Mucosa of rectum (tissue), 2 donors: ENCODE results near the gene NKTR.

ENCODE experiments used
- H3K27ac ChIP-seq, 2 donors: one replicate each; pipeline ENCODE4 v1.7.0; 2013; ENCODE audit warnings: inconsistent platforms in 2 of 2, low read depth in 2 of 2, low read length in 2 of 2
- H3K27me3 ChIP-seq, 2 donors: one replicate each; pipeline ENCODE4 v1.7.0; 2013; ENCODE audit warnings: low read length in 2 of 2; ENCODE audit not compliant: control insufficient read depth in 2 of 2, insufficient read depth in 2 of 2
- H3K36me3 ChIP-seq, 2 donors: one replicate each; pipeline ENCODE4 v1.7.0; 2013; ENCODE audit warnings: low read length in 2 of 2; ENCODE audit not compliant: control insufficient read depth in 2 of 2, insufficient read depth in 2 of 2
- H3K4me1 ChIP-seq, 2 donors: one replicate each; pipeline ENCODE4 v1.7.0; 2013; ENCODE audit warnings: low read length in 2 of 2, mild to moderate bottlenecking in 1 of 2; ENCODE audit not compliant: control insufficient read depth in 2 of 2, insufficient read depth in 2 of 2
- H3K4me3 ChIP-seq, 2 donors: one replicate each; pipeline ENCODE4 v1.7.0; 2013; ENCODE audit warnings: low read length in 2 of 2
- H3K9ac ChIP-seq, 2 donors: one replicate each; pipeline ENCODE4 v1.7.0; 2013; ENCODE audit warnings: low read length in 2 of 2, low read depth in 1 of 2, mild to moderate bottlenecking in 1 of 2
- H3K9me3 ChIP-seq, 2 donors: one replicate each; pipeline ENCODE4 v1.7.0; 2013; ENCODE audit warnings: low read length in 2 of 2; ENCODE audit not compliant: control insufficient read depth in 2 of 2
- donor health status: healthy.
- donor health status: Normal muscosa, but diverticular disease.

The NKTR gene

GRCh38 chr3:42666577-42666998, 66.1 kb downstream of the NKTR start:
- peaks cover 0 to 3% of the 10 kb centered on the region in 2 donors for H3K4me1 ChIP-seq
- no peak overlapping the region for H3K9ac ChIP-seq
- no peak overlapping the region for H3K27ac ChIP-seq
- H3K36me3 ChIP-seq = no peaks in the 10 kb centered on the region
- H3K9me3 ChIP-seq = no peaks in the 10 kb centered on the region
- no peaks in the 10 kb centered on the region for H3K27me3 ChIP-seq
- no peak overlapping the region for H3K4me3 ChIP-seq

- H3K9me3 ChIP-seq = no peaks in the 10 kb centered on the region
- no peaks in the 10 kb centered on the region for H3K36me3 ChIP-seq
- H3K27ac ChIP-seq = no peak overlapping the region
- H3K4me1 ChIP-seq = peaks cover 0 to 3% of the 10 kb centered on the region in 2 donors
- H3K27me3 ChIP-seq = no peaks in the 10 kb centered on the region
- H3K4me3 ChIP-seq = no peak overlapping the region
- no peak overlapping the region for H3K9ac ChIP-seq
Observed at GRCh38 chr3:42667096-42667522, 66.6 kb downstream of the NKTR start.

- H3K27ac ChIP-seq = no peak overlapping the region
- no peak overlapping the region for H3K9ac ChIP-seq
- H3K4me3 ChIP-seq = no peak overlapping the region
- H3K27me3 ChIP-seq = no peaks in the 10 kb centered on the region
- peaks cover 0 to 3% of the 10 kb centered on the region in 2 donors for H3K4me1 ChIP-seq
- no peaks in the 10 kb centered on the region for H3K9me3 ChIP-seq
- H3K36me3 ChIP-seq = no peaks in the 10 kb centered on the region
Observed at GRCh38 chr3:42667523-42668412, 67.3 kb downstream of the NKTR start.

GRCh38 chr3:42668413-42668760, 67.9 kb downstream of the NKTR start:
- Histone ChIP-seq H3K27ac (no peak overlapping the region), H3K9ac (no peak overlapping the region), H3K9me3 (no peaks in the 10 kb centered on the region), H3K4me1 (peaks cover 0 to 3% of the 10 kb centered on the region in 2 donors), H3K4me3 (no peak overlapping the region), H3K27me3 (no peaks in the 10 kb centered on the region), H3K36me3 (no peaks in the 10 kb centered on the region)

GRCh38 chr3:42668793-42669217, 68.3 kb downstream of the NKTR start:
- no peak overlapping the region for H3K27ac ChIP-seq
- H3K4me3 ChIP-seq = no peak overlapping the region
- no peaks in the 10 kb centered on the region for H3K9me3 ChIP-seq
- H3K27me3 ChIP-seq = no peaks in the 10 kb centered on the region
- peaks cover 0 to 3% of the 10 kb centered on the region in 2 donors for H3K4me1 ChIP-seq
- no peak overlapping the region for H3K9ac ChIP-seq
- H3K36me3 ChIP-seq = no peaks in the 10 kb centered on the region

GRCh38 chr3:42670051-42670576, 69.6 kb downstream of the NKTR start:
- Histone ChIP-seq H3K36me3 (no peaks in the 10 kb centered on the region), H3K9me3 (no peaks in the 10 kb centered on the region), H3K9ac (no peak overlapping the region), H3K27ac (no peak overlapping the region), H3K4me1 (peaks cover 0 to 3% of the 10 kb centered on the region in 2 donors), H3K27me3 (no peaks in the 10 kb centered on the region), H3K4me3 (no peak overlapping the region)

- Histone ChIP-seq H3K9me3 (no peaks in the 10 kb centered on the region), H3K36me3 (no peaks in the 10 kb centered on the region), H3K9ac (no peak overlapping the region), H3K4me1 (peaks cover 0 to 3% of the 10 kb centered on the region in 2 donors), H3K27ac (no peak overlapping the region), H3K27me3 (no peaks in the 10 kb centered on the region), H3K4me3 (no peak overlapping the region)
Observed at GRCh38 chr3:42670670-42671069, 70.2 kb downstream of the NKTR start.

- Histone ChIP-seq H3K9ac (no peak overlapping the region), H3K9me3 (no peaks in the 10 kb centered on the region), H3K36me3 (no peaks in the 10 kb centered on the region), H3K27me3 (no peaks in the 10 kb centered on the region), H3K4me1 (no peaks in the 10 kb centered on the region), H3K4me3 (no peak overlapping the region), H3K27ac (no peak overlapping the region)
Observed at GRCh38 chr3:42672515-42672914, 72.0 kb downstream of the NKTR start.

GRCh38 chr3:42673082-42673481, 72.6 kb downstream of the NKTR start:
- no peaks in the 10 kb centered on the region for H3K27me3 ChIP-seq
- no peak overlapping the region for H3K9ac ChIP-seq
- no peak overlapping the region for H3K4me3 ChIP-seq
- H3K27ac ChIP-seq = no peak overlapping the region
- no peaks in the 10 kb centered on the region for H3K36me3 ChIP-seq
- H3K9me3 ChIP-seq = no peaks in the 10 kb centered on the region
- H3K4me1 ChIP-seq = no peaks in the 10 kb centered on the region

GRCh38 chr3:42674146-42674545, 73.7 kb downstream of the NKTR start:
- H3K9ac ChIP-seq = no peak overlapping the region
- no peaks in the 10 kb centered on the region for H3K27me3 ChIP-seq
- no peaks in the 10 kb centered on the region for H3K9me3 ChIP-seq
- H3K4me1 ChIP-seq = no peaks in the 10 kb centered on the region
- H3K36me3 ChIP-seq = no peaks in the 10 kb centered on the region
- no peak overlapping the region for H3K27ac ChIP-seq
- H3K4me3 ChIP-seq = no peak overlapping the region
